Neuron (in vitro differentiated cells): ENCODE measurements around the gene ANKRD44.
"Not testable (repeated sequence)": the region's sequence is repeated elsewhere in the genome, so short reads cannot be mapped to it uniquely, and the experiment has no call there.

Experiments
- H2AFZ ChIP-seq: one replicate; pipeline ENCODE4 v1.6.1; 2013; ENCODE audit warnings: low read depth, mild to moderate bottlenecking, inconsistent platforms, low read length, moderate library complexity
- H3K27me3 ChIP-seq: one replicate; pipeline ENCODE4 v1.6.1; 2013; ENCODE audit warnings: low read length; ENCODE audit not compliant: insufficient read depth
- H3K36me3 ChIP-seq: one replicate; pipeline ENCODE4 v1.6.1; 2013; ENCODE audit warnings: low read length; ENCODE audit not compliant: insufficient read depth
- H3K4me1 ChIP-seq: one replicate; pipeline ENCODE4 v1.6.1; 2013; ENCODE audit warnings: low read length; ENCODE audit not compliant: insufficient read depth
- H3K4me3 ChIP-seq: 2 replicates; pipeline ENCODE4 v1.5.1; 2013; ENCODE audit warnings: mild to moderate bottlenecking, low read length, moderate library complexity
- H3K9me3 ChIP-seq: one replicate; pipeline ENCODE4 v1.6.1; 2013; ENCODE audit warnings: low read length

The ANKRD44 gene

DNA sequence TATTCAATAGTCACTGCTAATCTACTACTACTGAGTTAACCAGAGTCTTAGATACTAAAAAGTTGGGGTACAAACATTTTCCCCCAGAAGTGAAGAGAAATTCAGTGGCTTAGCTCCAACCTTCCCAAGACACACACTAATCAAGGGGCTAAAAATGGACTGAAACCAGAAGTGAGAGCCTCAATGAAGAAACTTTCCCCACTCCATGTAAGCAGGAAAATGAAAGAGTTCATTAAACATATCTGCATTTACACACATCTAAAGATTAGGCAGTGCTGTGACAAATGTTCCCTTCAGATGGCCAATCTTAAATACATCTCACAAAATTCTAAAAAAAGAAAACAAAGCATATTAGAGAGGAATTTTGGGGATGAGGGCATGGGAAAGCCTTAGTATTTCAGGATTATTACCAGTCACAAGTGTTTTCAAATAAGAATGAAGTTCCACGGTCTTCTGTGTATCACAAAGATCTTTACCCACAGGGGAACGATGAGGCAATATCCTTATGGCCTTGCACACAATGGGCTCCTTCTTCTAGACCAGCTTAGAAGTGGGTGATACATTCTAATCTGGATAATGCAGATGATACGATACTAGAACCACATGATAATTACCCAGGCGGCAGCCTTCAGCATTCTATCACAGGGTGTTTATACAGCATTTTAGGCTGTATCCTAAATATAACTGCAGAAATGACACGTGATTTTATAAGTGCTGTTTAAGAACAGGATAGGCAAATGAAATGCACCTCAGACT is 17.1 kb downstream of the ANKRD44 start:
- no peaks in the 10 kb centered on the region for H3K9me3 ChIP-seq
- no peaks in the 10 kb centered on the region for H3K4me1 ChIP-seq
- H3K4me3 ChIP-seq = no peak overlapping the region
- no peak overlapping the region for H2AFZ ChIP-seq
- H3K36me3 ChIP-seq = no peaks in the 10 kb centered on the region
- no peaks in the 10 kb centered on the region for H3K27me3 ChIP-seq

DNA sequence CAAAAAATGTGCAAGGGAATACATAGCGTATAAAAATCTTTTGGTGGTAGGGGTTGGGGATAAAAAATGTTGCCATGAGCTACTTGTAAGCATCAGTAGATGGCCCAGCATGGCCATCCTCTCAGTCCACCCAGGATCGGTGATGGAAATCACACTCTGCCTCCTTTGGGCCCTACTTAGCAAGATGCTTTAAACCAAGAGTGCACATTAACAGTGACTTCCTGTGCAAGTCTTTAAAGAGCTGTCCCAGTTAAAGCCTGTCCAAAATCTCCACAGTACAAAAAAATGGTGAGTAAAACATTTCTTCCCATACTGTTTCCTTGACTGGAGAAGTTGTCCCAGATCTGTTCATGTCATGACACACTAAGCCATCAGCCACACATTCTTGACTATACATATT is 18.0 kb downstream of the ANKRD44 start:
- H2AFZ ChIP-seq = no peak overlapping the region
- no peaks in the 10 kb centered on the region for H3K27me3 ChIP-seq
- H3K4me3 ChIP-seq = no peak overlapping the region
- no peaks in the 10 kb centered on the region for H3K9me3 ChIP-seq
- H3K4me1 ChIP-seq = no peaks in the 10 kb centered on the region
- H3K36me3 ChIP-seq = no peaks in the 10 kb centered on the region

GRCh38 chr2:197287596-197287932 is 23.0 kb downstream of the ANKRD44 start:
- H3K4me1 ChIP-seq, H2AFZ ChIP-seq, H3K4me3 ChIP-seq, H3K9me3 ChIP-seq, H3K27me3 ChIP-seq, H3K36me3 ChIP-seq: not testable (repeated sequence)

- no peak overlapping the region for H3K4me3 ChIP-seq
- no peaks in the 10 kb centered on the region for H3K9me3 ChIP-seq
- no peaks in the 10 kb centered on the region for H3K36me3 ChIP-seq
- no peaks in the 10 kb centered on the region for H3K27me3 ChIP-seq
- H3K4me1 ChIP-seq = no peaks in the 10 kb centered on the region
- no peak overlapping the region for H2AFZ ChIP-seq
Measured at GRCh38 chr2:197286805-197287595, 23.6 kb downstream of the ANKRD44 start.

DNA sequence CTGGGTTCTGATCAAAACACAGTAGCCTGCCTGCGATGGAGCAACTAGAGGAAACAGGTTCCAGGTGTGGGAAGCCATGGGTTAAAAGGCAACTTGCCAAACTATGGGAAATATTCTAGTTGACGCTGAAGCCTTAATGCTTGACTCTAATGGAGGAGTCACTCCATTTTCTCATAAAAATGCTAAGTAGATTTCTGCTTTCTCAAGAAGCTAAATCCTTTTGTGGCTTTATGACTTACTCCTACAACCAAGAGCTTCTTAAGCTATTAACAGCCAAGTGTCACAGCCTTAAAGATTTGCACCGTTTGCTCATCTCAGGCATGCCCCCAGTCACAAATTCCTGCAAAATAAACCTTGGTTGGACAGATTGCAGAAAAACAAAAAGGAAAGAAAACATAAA is 25.2 kb downstream of the ANKRD44 start:
- Histone ChIP-seq H3K4me1 (no peaks in the 10 kb centered on the region), H3K36me3 (no peaks in the 10 kb centered on the region), H3K9me3 (no peaks in the 10 kb centered on the region), H2AFZ (no peak overlapping the region), H3K4me3 (no peak overlapping the region), H3K27me3 (no peaks in the 10 kb centered on the region)

DNA sequence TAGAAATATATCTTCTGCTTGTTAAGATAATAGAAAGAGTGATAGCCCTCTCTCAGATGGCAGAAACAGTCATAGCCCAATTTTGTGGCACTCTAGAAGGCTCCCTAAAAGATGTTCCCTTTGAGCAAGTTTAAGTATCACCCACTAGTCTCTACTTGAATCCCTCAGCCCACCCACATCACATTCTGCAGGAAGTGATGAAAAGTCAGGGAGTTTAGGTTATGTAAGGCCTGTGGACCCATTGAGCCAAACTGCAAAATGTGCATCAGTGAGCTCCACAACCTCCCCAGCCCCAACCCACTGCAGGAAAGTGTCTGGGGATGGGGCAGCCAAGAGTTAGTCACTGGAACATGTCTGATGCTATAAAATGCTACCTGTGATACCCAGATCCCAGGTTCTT is 25.6 kb downstream of the ANKRD44 start:
- no peak overlapping the region for H3K4me3 ChIP-seq
- H3K27me3 ChIP-seq = no peaks in the 10 kb centered on the region
- no peaks in the 10 kb centered on the region for H3K4me1 ChIP-seq
- no peak overlapping the region for H2AFZ ChIP-seq
- no peaks in the 10 kb centered on the region for H3K9me3 ChIP-seq
- H3K36me3 ChIP-seq = no peaks in the 10 kb centered on the region

DNA sequence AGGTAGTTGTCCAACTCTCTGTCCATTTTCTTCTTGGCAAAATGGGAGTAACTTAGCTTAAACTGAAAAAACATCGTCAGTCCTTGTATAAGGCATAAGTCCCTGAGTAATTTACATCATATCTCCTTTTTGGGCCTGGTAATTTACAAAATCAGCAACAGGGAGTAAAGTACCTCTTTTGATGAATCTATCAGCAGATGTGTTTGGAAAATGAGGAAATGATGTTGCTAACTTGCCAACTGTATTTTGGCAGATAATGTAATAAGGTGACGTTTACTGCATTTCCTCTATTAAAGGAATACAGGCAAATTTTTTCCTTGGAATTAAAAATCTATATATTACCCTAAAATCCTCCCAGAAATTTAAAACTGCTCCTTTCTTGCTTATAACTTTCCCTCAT is 29.2 kb downstream of the ANKRD44 start:
- H3K4me3 ChIP-seq = no peak overlapping the region
- no peaks in the 10 kb centered on the region for H3K4me1 ChIP-seq
- no peak overlapping the region for H2AFZ ChIP-seq
- no peaks in the 10 kb centered on the region for H3K27me3 ChIP-seq
- H3K9me3 ChIP-seq = no peaks in the 10 kb centered on the region
- no peaks in the 10 kb centered on the region for H3K36me3 ChIP-seq

GRCh38 chr2:197280015-197280702 is 30.4 kb downstream of the ANKRD44 start:
- Histone ChIP-seq H2AFZ (no peak overlapping the region), H3K4me3 (no peak overlapping the region), H3K36me3 (no peaks in the 10 kb centered on the region), H3K27me3 (no peaks in the 10 kb centered on the region), H3K9me3 (no peaks in the 10 kb centered on the region), H3K4me1 (no peaks in the 10 kb centered on the region)

DNA sequence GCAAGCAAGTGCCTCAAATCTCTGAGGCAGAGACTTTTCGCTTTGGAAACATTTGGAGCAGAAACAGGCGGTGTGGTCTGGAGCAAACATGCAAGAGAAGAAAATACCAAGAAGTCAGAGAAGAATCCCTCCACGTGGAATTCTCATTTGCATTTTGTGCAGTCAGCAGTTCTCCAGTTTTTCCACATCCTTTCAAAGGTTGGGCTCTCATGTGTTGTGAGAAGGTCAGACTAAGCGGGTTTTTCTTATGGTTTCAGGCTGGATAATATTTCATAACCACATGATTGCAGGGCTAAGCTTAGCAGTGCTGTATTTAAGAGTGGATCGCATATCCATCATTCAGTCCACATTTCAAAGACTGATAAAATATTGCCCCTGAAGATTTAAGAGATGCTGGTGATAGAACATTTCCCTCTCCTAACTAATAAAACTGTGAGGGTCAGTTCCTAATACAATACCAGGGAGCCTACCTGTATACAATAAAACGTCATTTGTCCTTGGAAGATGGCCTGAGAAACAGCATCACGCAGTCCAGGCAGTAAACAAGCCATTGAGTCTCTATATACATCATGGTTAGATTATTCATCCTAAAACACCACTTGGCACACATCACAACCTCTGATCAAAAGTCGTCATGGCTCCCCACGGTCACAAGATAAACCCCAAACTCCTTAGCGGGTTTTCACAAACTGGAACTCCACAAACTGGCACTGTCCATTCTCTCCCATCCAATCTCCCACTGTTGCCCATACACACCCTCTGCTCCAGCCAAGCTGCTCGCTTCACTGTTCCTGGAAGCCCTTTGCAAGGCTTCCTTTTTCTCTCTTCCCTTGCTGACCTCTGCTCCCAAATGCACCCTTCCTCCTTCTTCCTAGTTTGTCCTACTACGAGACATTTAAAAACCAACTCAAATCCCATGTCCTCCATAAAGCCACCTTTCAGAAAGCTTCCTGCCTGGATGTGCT is 31.5 kb downstream of the ANKRD44 start:
- Histone ChIP-seq H3K9me3 (no peaks in the 10 kb centered on the region), H3K4me3 (no peak overlapping the region), H2AFZ (no peak overlapping the region), H3K27me3 (no peaks in the 10 kb centered on the region), H3K4me1 (no peaks in the 10 kb centered on the region), H3K36me3 (no peaks in the 10 kb centered on the region)

DNA sequence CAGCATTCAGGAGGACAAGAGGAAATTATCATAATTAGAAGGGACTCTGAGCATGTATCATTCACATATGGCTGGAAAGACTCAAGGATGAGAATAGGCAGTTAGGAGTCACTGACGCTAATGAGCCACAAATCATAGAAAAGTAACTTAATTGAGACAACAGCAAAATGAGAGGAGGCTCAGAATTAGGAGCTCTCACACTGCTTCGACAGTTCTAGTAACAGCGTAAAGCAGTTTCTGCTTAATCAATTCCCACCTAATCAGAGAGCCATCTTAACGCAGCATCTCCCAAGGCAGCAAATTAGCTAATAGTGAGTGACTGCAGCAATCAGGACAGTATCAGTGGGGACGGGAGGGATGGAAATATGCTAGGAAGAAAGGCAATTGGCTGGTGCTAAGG is 32.8 kb downstream of the ANKRD44 start:
- Histone ChIP-seq H3K4me3 (no peak overlapping the region), H3K9me3 (no peaks in the 10 kb centered on the region), H3K36me3 (no peaks in the 10 kb centered on the region), H3K27me3 (no peaks in the 10 kb centered on the region), H2AFZ (no peak overlapping the region), H3K4me1 (no peaks in the 10 kb centered on the region)

- Histone ChIP-seq H3K9me3 (no peaks in the 10 kb centered on the region), H3K4me1 (no peaks in the 10 kb centered on the region), H3K27me3 (no peaks in the 10 kb centered on the region), H2AFZ (no peak overlapping the region), H3K36me3 (no peaks in the 10 kb centered on the region), H3K4me3 (no peak overlapping the region)
Measured at GRCh38 chr2:197276156-197276555, 34.4 kb downstream of the ANKRD44 start.

- H2AFZ ChIP-seq = no peak overlapping the region
Measured at GRCh38 chr2:197274937-197275336, 35.6 kb downstream of the ANKRD44 start.

More at GRCh38 chr2:197274937-197275336, 35.6 kb downstream of the ANKRD44 start:
- Histone ChIP-seq H3K4me3 (no peak overlapping the region), H3K9me3 (no peaks in the 10 kb centered on the region), H3K4me1 (no peaks in the 10 kb centered on the region), H3K27me3 (no peaks in the 10 kb centered on the region), H3K36me3 (no peaks in the 10 kb centered on the region)
